SK-N-MC (cell line): ENCODE measurements around the gene SNX14.

Source experiments
- EZH2 ChIP-seq: fragments of 200-600 bp; sonication (generic); IDR thresholded peaks from one replicate; pipeline ENCODE4 v1.6.1; 2017; ENCODE audit warnings: antibody characterized with exemption
- FOXP2 ChIP-seq: optimal IDR thresholded peaks from 2 replicates; pipeline ENCODE3; 2011; ENCODE audit warnings: mild to moderate bottlenecking, moderate library complexity; ENCODE audit not compliant: insufficient read depth; ENCODE audit errors: extremely low read length, control extremely low read depth
- POLR2AphosphoS5 ChIP-seq: IDR thresholded peaks from 2 replicates; pipeline ENCODE4 v1.6.1; 2012; ENCODE audit warnings: mild to moderate bottlenecking, low read depth, low read length, borderline replicate concordance

DNA sequence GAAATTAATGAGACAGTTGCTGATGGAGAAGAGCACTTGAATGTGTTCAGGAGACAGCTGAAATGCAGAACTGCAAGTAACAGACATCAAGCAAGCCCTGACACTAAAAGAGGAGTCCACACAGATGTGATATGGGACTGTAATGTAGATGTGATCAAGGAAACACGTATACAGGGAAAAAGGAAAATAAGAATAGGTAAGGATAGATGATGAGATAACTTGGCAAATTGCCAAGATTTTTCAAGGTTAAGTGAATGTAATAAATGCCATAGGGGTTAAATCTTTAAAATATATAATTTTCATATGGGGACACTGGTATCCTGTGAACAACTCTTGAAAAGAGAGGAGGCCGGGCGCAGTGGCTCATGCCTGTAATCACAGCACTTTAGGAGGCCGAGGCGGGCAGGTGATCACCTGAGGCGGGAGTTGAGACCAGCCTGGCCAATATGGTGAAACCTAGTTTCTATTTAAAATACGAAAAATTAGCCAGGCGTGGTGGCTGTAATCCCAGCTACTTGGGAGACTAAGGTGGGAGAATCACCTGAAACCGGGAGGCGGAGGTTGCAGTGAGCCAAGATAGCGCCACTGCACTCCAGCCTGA lies 7.2 kb upstream of the SNX14 start:
- TF ChIP-seq POLR2AphosphoS5 (no peak), EZH2 (no peak), FOXP2 (no peak)
